ENCODE measurements around the gene MMP19. TPM values are rescaled to one million over a fixed set of nuclear protein-coding genes. Genes with fewer than 3 reads are reported as not detected.
A peak's percentile ranks its signal among the peaks of the same experiment; 100 is the strongest.

Gene MMP19
- total RNA-seq, 1 donor from 2014 or later, result 2.2 TPM

- H3K27me3 ChIP-seq (ENCODE audit: low read depth), result no peaks in the 10 kb centered on the region
- peaks cover 33% of the 10 kb centered on the region for H3K36me3 ChIP-seq
- H3K27ac ChIP-seq (replicated peaks), result no peak overlapping the region
- H3K4me1 ChIP-seq, result peaks cover 51% of the 10 kb centered on the region
- H3K9me3 ChIP-seq (replicated peaks), result no peaks in the 10 kb centered on the region
- intact Hi-C loops (cut with micrococcal nuclease), result no loop called here
- no peak overlapping the region for H3K4me3 ChIP-seq
- no peak for TF ChIP-seq CTCF (IDR thresholded peaks at IDR 0.05; ENCODE audit: borderline replicate concordance)
- DNase-seq, result no peak
Observed at GRCh38 chr12:55809274-55809673, 33.5 kb downstream of the MMP19 start.

GRCh38 chr12:55806982-55807381 is 35.8 kb downstream of the MMP19 start:
- H3K4me3 ChIP-seq, result no peak overlapping the region
- H3K4me1 ChIP-seq, result peaks cover 32% of the 10 kb centered on the region
- no peaks in the 10 kb centered on the region for H3K9me3 ChIP-seq (replicated peaks)
- no peak for TF ChIP-seq CTCF (IDR thresholded peaks at IDR 0.05; ENCODE audit: borderline replicate concordance)
- intact Hi-C loops (cut with micrococcal nuclease), result no loop called here
- DNase-seq, result no peak
- H3K27ac ChIP-seq (replicated peaks), result no peak overlapping the region
- no peaks in the 10 kb centered on the region for H3K27me3 ChIP-seq (ENCODE audit: low read depth)
- peaks cover 42% of the 10 kb centered on the region for H3K36me3 ChIP-seq

GRCh38 chr12:55797550-55797949 is 45.2 kb downstream of the MMP19 start:
- intact Hi-C loops (cut with micrococcal nuclease), result loop anchor here (10.0 kb wide), 1 partner anchor 53 kb away; the partner anchor contains the start of gene GDF11

GRCh38 chr12:55797068-55797467 is 45.7 kb downstream of the MMP19 start:
- peaks cover 83% of the 10 kb centered on the region for H3K36me3 ChIP-seq
- DNase-seq, result no peak
- intact Hi-C loops (cut with micrococcal nuclease), result loop anchor here (10.0 kb wide), 1 partner anchor 52 kb away; the partner anchor contains the start of gene GDF11

More at GRCh38 chr12:55797550-55797949, 45.2 kb downstream of the MMP19 start:
- H3K27me3 ChIP-seq (ENCODE audit: low read depth), result no peaks in the 10 kb centered on the region
- no peak overlapping the region for H3K4me3 ChIP-seq
- H3K9me3 ChIP-seq (replicated peaks), result no peaks in the 10 kb centered on the region
- no peak for TF ChIP-seq CTCF (IDR thresholded peaks at IDR 0.05; ENCODE audit: borderline replicate concordance)
- DNase-seq, result no peak
- H3K36me3 ChIP-seq, result peaks cover 83% of the 10 kb centered on the region
- no peaks in the 10 kb centered on the region for H3K4me1 ChIP-seq
- H3K27ac ChIP-seq (replicated peaks), result no peak overlapping the region

GRCh38 chr12:55795950-55796349 is 46.8 kb downstream of the MMP19 start:
- H3K27ac ChIP-seq (replicated peaks), result no peak overlapping the region
- intact Hi-C loops (cut with micrococcal nuclease), result loop anchor here (10.0 kb wide), 1 partner anchor 51 kb away; the partner anchor contains the start of gene GDF11
- TF ChIP-seq CTCF (IDR thresholded peaks at IDR 0.05; ENCODE audit: borderline replicate concordance), result no peak
- DNase-seq, result no peak
- H3K4me3 ChIP-seq, result no peak overlapping the region
- no peaks in the 10 kb centered on the region for H3K9me3 ChIP-seq (replicated peaks)
- no peaks in the 10 kb centered on the region for H3K4me1 ChIP-seq
- peaks cover 80% of the 10 kb centered on the region for H3K36me3 ChIP-seq
- no peaks in the 10 kb centered on the region for H3K27me3 ChIP-seq (ENCODE audit: low read depth)

More at GRCh38 chr12:55797068-55797467, 45.7 kb downstream of the MMP19 start:
- H3K4me1 ChIP-seq, result no peaks in the 10 kb centered on the region
- no peak overlapping the region for H3K4me3 ChIP-seq
- TF ChIP-seq CTCF (IDR thresholded peaks at IDR 0.05; ENCODE audit: borderline replicate concordance), result peak; percentile 62
- no peaks in the 10 kb centered on the region for H3K27me3 ChIP-seq (ENCODE audit: low read depth)
- H3K9me3 ChIP-seq (replicated peaks), result no peaks in the 10 kb centered on the region
- no peak overlapping the region for H3K27ac ChIP-seq (replicated peaks)

Measured in left ventricle myocardium inferior (tissue), 1 donor.